Activated T-helper 17 cell treated with anti-CD3 and anti-CD28 coated beads, Interleukin-2, amount 50 U/mL, for 72 hours (primary cell): ENCODE results near the gene C1orf21. TPM values are rescaled to one million over a fixed set of nuclear protein-coding genes. Genes with fewer than 3 reads are reported as not detected.
"Not testable (repeated sequence)": the region's sequence is repeated elsewhere in the genome, so short reads cannot be mapped to it uniquely, and the experiment has no call there.

Experiments
- ATAC-seq: fragments of 150-1000 bp; cut with Tn5 transposase; replicated peaks from 2 replicates; pipeline ENCODE4 v1.10.0; 2021; ENCODE audit warnings: mild to moderate bottlenecking, moderate library complexity
- H3K27ac Mint-ChIP-seq: one replicate; pipeline ENCODE4 v1.8.0; 2022; ENCODE audit warnings: mixed read lengths
- H3K27me3 Mint-ChIP-seq: one replicate; pipeline ENCODE4 v1.8.0; 2022; ENCODE audit warnings: mixed read lengths
- H3K36me3 Mint-ChIP-seq: one replicate; pipeline ENCODE4 v1.8.0; 2022; ENCODE audit warnings: low read depth, mild to moderate bottlenecking, mixed read lengths
- H3K4me1 Mint-ChIP-seq: one replicate; pipeline ENCODE4 v1.8.0; 2022; ENCODE audit warnings: mixed read lengths
- H3K4me3 Mint-ChIP-seq: one replicate; pipeline ENCODE4 v1.8.0; 2022; ENCODE audit warnings: mild to moderate bottlenecking, mixed read lengths
- H3K9me3 Mint-ChIP-seq: one replicate; pipeline ENCODE4 v1.8.0; 2022; ENCODE audit warnings: mixed read lengths
- total RNA-seq, 2 donors: library from RNA; stranded (reverse); gene quantifications; one replicate each; pipeline ENCODE4 v1.2.3, GENCODE V29; 2022

C1orf21 gene
- total RNA-seq, 2 donors from 2014 or later: 0.95 to 2.8 TPM

GRCh38 chr1:184590163-184590750 lies 203.4 kb downstream of the C1orf21 start:
- Mint-ChIP-seq H3K27ac (no peak overlapping the region), H3K27me3 (peaks cover 15% of the 10 kb centered on the region), H3K4me1 (no peaks in the 10 kb centered on the region)

GRCh38 chr1:184593597-184593996 lies 206.8 kb downstream of the C1orf21 start:
- Mint-ChIP-seq H3K36me3 (no peaks in the 10 kb centered on the region), H3K27me3 (peaks cover 7% of the 10 kb centered on the region), H3K4me3 (no peak overlapping the region), H3K27ac (no peak overlapping the region), H3K4me1 (no peaks in the 10 kb centered on the region), H3K9me3 (no peaks in the 10 kb centered on the region)
- ATAC-seq: no peak

More at GRCh38 chr1:184590163-184590750, 203.4 kb downstream of the C1orf21 start:
- no peaks in the 10 kb centered on the region for H3K9me3 Mint-ChIP-seq
- no peak overlapping the region for H3K4me3 Mint-ChIP-seq
- no peak for ATAC-seq
- no peaks in the 10 kb centered on the region for H3K36me3 Mint-ChIP-seq

- Mint-ChIP-seq H3K27ac (no peak overlapping the region), H3K9me3 (no peaks in the 10 kb centered on the region), H3K4me1 (no peaks in the 10 kb centered on the region), H3K27me3 (peaks cover 4% of the 10 kb centered on the region), H3K4me3 (no peak overlapping the region), H3K36me3 (no peaks in the 10 kb centered on the region)
- ATAC-seq: no peak
Observed at GRCh38 chr1:184595596-184595995, 208.8 kb downstream of the C1orf21 start.

GRCh38 chr1:184596950-184597645 lies 210.3 kb downstream of the C1orf21 start:
- peaks cover 5% of the 10 kb centered on the region for H3K27me3 Mint-ChIP-seq
- H3K4me1 Mint-ChIP-seq: no peaks in the 10 kb centered on the region
- H3K4me3 Mint-ChIP-seq: no peak overlapping the region
- no peak for ATAC-seq
- no peak overlapping the region for H3K27ac Mint-ChIP-seq
- no peaks in the 10 kb centered on the region for H3K36me3 Mint-ChIP-seq
- no peaks in the 10 kb centered on the region for H3K9me3 Mint-ChIP-seq

- Mint-ChIP-seq H3K4me3 (no peak overlapping the region), H3K36me3 (no peaks in the 10 kb centered on the region), H3K4me1 (no peaks in the 10 kb centered on the region), H3K9me3 (no peaks in the 10 kb centered on the region), H3K27me3 (peaks cover 5% of the 10 kb centered on the region), H3K27ac (no peak overlapping the region)
- ATAC-seq: no peak
Observed at GRCh38 chr1:184597650-184598357, 211.0 kb downstream of the C1orf21 start.

GRCh38 chr1:184598403-184599193 lies 211.8 kb downstream of the C1orf21 start:
- no peak for ATAC-seq
- H3K4me1 Mint-ChIP-seq: no peaks in the 10 kb centered on the region
- no peaks in the 10 kb centered on the region for H3K36me3 Mint-ChIP-seq
- H3K27ac Mint-ChIP-seq: no peak overlapping the region
- no peaks in the 10 kb centered on the region for H3K9me3 Mint-ChIP-seq
- peaks cover 5% of the 10 kb centered on the region for H3K27me3 Mint-ChIP-seq
- H3K4me3 Mint-ChIP-seq: no peak overlapping the region

GRCh38 chr1:184604152-184604900 lies 217.5 kb downstream of the C1orf21 start:
- no peaks in the 10 kb centered on the region for H3K36me3 Mint-ChIP-seq
- peak; percentile 58 for ATAC-seq

GRCh38 chr1:184605941-184606340 lies 219.1 kb downstream of the C1orf21 start:
- Mint-ChIP-seq H3K27me3 (peaks cover 4% of the 10 kb centered on the region), H3K27ac (no peak overlapping the region), H3K36me3 (no peaks in the 10 kb centered on the region), H3K4me3 (no peak overlapping the region), H3K9me3 (no peaks in the 10 kb centered on the region), H3K4me1 (peaks cover 3% of the 10 kb centered on the region)
- no peak for ATAC-seq

More at GRCh38 chr1:184604152-184604900, 217.5 kb downstream of the C1orf21 start:
- no peaks in the 10 kb centered on the region for H3K9me3 Mint-ChIP-seq
- no peak overlapping the region for H3K4me3 Mint-ChIP-seq
- peaks cover 8% of the 10 kb centered on the region for H3K27me3 Mint-ChIP-seq
- no peak overlapping the region for H3K27ac Mint-ChIP-seq
- peaks cover 3% of the 10 kb centered on the region for H3K4me1 Mint-ChIP-seq

GRCh38 chr1:184606786-184607185 lies 220.0 kb downstream of the C1orf21 start:
- ATAC-seq: no peak
- Mint-ChIP-seq H3K9me3 (no peaks in the 10 kb centered on the region), H3K4me1 (peaks cover 3% of the 10 kb centered on the region), H3K27ac (no peak overlapping the region), H3K27me3 (peaks cover 3% of the 10 kb centered on the region), H3K4me3 (no peak overlapping the region), H3K36me3 (no peaks in the 10 kb centered on the region)

- Mint-ChIP-seq H3K4me3 (no peak overlapping the region), H3K4me1 (peaks cover 3% of the 10 kb centered on the region), H3K27ac (no peak overlapping the region), H3K27me3 (peaks cover 3% of the 10 kb centered on the region), H3K36me3 (no peaks in the 10 kb centered on the region), H3K9me3 (no peaks in the 10 kb centered on the region)
- ATAC-seq: no peak
Observed at GRCh38 chr1:184608581-184608980, 221.8 kb downstream of the C1orf21 start.

- Mint-ChIP-seq H3K4me1 (peaks cover 3% of the 10 kb centered on the region), H3K36me3 (no peaks in the 10 kb centered on the region), H3K27ac (no peak overlapping the region), H3K4me3 (no peak overlapping the region), H3K9me3 (no peaks in the 10 kb centered on the region), H3K27me3 (peaks cover 3% of the 10 kb centered on the region)
- no peak for ATAC-seq
Observed at GRCh38 chr1:184608990-184609389, 222.2 kb downstream of the C1orf21 start.

- no peaks in the 10 kb centered on the region for H3K36me3 Mint-ChIP-seq
- H3K27me3 Mint-ChIP-seq: no peaks in the 10 kb centered on the region
- no peaks in the 10 kb centered on the region for H3K4me1 Mint-ChIP-seq
- no peak overlapping the region for H3K27ac Mint-ChIP-seq
- ATAC-seq: no peak
- H3K4me3 Mint-ChIP-seq: no peak overlapping the region
- H3K9me3 Mint-ChIP-seq: no peaks in the 10 kb centered on the region
Observed at GRCh38 chr1:184610876-184611595, 224.2 kb downstream of the C1orf21 start.

GRCh38 chr1:184612229-184612628 lies 225.4 kb downstream of the C1orf21 start:
- H3K9me3 Mint-ChIP-seq, ATAC-seq, H3K27me3 Mint-ChIP-seq, H3K4me3 Mint-ChIP-seq, H3K36me3 Mint-ChIP-seq, H3K27ac Mint-ChIP-seq, H3K4me1 Mint-ChIP-seq: not testable (repeated sequence)
